HCT116 (cell line): Measurements from ENCODE around the gene MTG1. TPM values are rescaled to one million over a fixed set of nuclear protein-coding genes. Genes with fewer than 3 reads are reported as not detected.

Source experiments
- CEBPB ChIP-seq: IDR thresholded peaks from 2 replicates; pipeline ENCODE4 v1.6.1; 2012; ENCODE audit warnings: low read depth
- EGR1 ChIP-seq: IDR thresholded peaks from 2 replicates; pipeline ENCODE4 v1.6.1; 2012; ENCODE audit warnings: low read depth
- EZH2phosphoT487 ChIP-seq: fragments of 200-600 bp; IDR thresholded peaks from 2 replicates; pipeline ENCODE4 v1.6.1; 2018; ENCODE audit warnings: antibody characterized with exemption, borderline replicate concordance
- FOSL1 ChIP-seq: IDR thresholded peaks from 2 replicates; pipeline ENCODE4 v1.6.1; 2012; ENCODE audit warnings: low read depth
- REST ChIP-seq: IDR thresholded peaks from 2 replicates; pipeline ENCODE4 v1.6.1; 2012; ENCODE audit warnings: low read depth
- SIN3A ChIP-seq: IDR thresholded peaks from 2 replicates; pipeline ENCODE4 v1.6.1; 2012; ENCODE audit warnings: low read depth
- TCF7L2 ChIP-seq: IDR thresholded peaks from 2 replicates; pipeline ENCODE4 v1.7.0; 2011; ENCODE audit warnings: borderline replicate concordance, inconsistent platforms; ENCODE audit not compliant: insufficient read depth, insufficient read length; ENCODE audit errors: extremely low read depth
- YY1 ChIP-seq: IDR thresholded peaks from 2 replicates; pipeline ENCODE4 v1.6.1; 2011; ENCODE audit warnings: low read length, low read depth, moderate library complexity, mild to moderate bottlenecking; ENCODE audit not compliant: insufficient replicate concordance; ENCODE audit errors: extremely low read depth
- ZBTB33 ChIP-seq: IDR thresholded peaks from 2 replicates; pipeline ENCODE4 v1.6.1; 2011; ENCODE audit warnings: mild to moderate bottlenecking, low read length, moderate library complexity; ENCODE audit not compliant: insufficient replicate concordance; ENCODE audit errors: extremely low read depth
- total RNA-seq: library from RNA; stranded (reverse); gene quantifications from one replicate; pipeline ENCODE4 v1.2.1, GENCODE V29; 2021; ENCODE audit not compliant: unreplicated experiment

MTG1 gene
- total RNA-seq, 1 experiment from 2014 or later = 23.1 TPM

DNA sequence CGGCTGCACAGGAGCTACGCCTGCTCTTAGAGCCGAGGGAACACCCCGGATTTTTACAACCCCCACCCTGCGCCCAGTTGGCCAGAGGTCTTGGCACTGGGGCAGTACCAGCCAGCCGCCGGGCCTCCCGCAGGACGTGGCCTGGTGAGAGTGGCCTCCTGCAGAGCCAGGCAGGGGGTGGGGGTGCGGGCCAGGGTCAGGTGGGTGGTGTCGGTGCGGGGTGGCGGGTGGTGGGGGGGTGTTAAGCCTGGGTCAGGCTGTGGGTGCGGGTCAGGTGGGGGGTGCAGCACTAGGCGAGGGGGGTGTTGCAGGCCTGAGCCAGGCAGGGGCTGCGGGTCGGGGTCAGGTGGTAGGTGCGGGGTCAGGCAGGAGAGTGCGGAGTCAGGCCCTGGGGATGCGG, 21.4 kb upstream of the MTG1 start (continued):
- no peak for TF ChIP-seq REST
- TF ChIP-seq YY1 = no peak
- no peak for TF ChIP-seq CEBPB
- no peak for TF ChIP-seq FOSL1
- no peak for TF ChIP-seq ZBTB33
- no peak for TF ChIP-seq EGR1
- TF ChIP-seq EZH2phosphoT487 = no peak
- no peak for TF ChIP-seq SIN3A
- TF ChIP-seq TCF7L2 = no peak
- TF ChIP-seq, all 23 proteins: peak for 0
